GM12891 (cell line): ENCODE data around the gene ZNRF4.

Experiments used
- PAX5 ChIP-seq: IDR thresholded peaks from 2 replicates; pipeline ENCODE4 v1.6.1; 2011; ENCODE audit warnings: low read length, moderate library complexity, mild to moderate bottlenecking; ENCODE audit not compliant: insufficient read depth, severe bottlenecking
- POLR2A ChIP-seq: IDR thresholded peaks from 2 replicates; pipeline ENCODE4 v1.6.1; 2011; ENCODE audit warnings: low read depth, low read length, control low read depth
- POLR2AphosphoS5 ChIP-seq: IDR thresholded peaks from 2 replicates; pipeline ENCODE4 v1.6.1; 2011; ENCODE audit warnings: low read depth, low read length, control low read depth
- POU2F2 ChIP-seq: IDR thresholded peaks from 2 replicates; pipeline ENCODE4 v1.6.1; 2011; ENCODE audit warnings: low read depth, mild to moderate bottlenecking, control low read depth, low read length, moderate library complexity
- SPI1 ChIP-seq: IDR thresholded peaks from 2 replicates; pipeline ENCODE4 v1.6.1; 2011; ENCODE audit warnings: low read depth, low read length, control low read depth
- TAF1 ChIP-seq: IDR thresholded peaks from 2 replicates; pipeline ENCODE4 v1.6.1; 2011; ENCODE audit warnings: low read depth, low read length, control low read depth

GRCh38 chr19:5485286-5485636, 30.0 kb downstream of the ZNRF4 start:
- no peak for TF ChIP-seq POLR2A
- no peak for TF ChIP-seq TAF1
- TF ChIP-seq POLR2AphosphoS5, result no peak
- TF ChIP-seq SPI1, result no peak
- TF ChIP-seq POU2F2, result no peak
- TF ChIP-seq PAX5, result no peak
